HS-5 (cell line): ENCODE results near the gene OOSP2.

Experiments used
- DNase-seq: peaks from one replicate; pipeline ENCODE4 v3.0.0-alpha.2; 2012; ENCODE audit warnings: low read depth

OOSP2 gene

GRCh38 chr11:60080535-60080934, 40.3 kb downstream of the OOSP2 start:
- no peak for DNase-seq

- DNase-seq, result no peak
Observed at GRCh38 chr11:60084631-60085273, 44.5 kb downstream of the OOSP2 start.

- DNase-seq, result no peak
Observed at GRCh38 chr11:60085909-60086308, 45.7 kb downstream of the OOSP2 start.

DNA sequence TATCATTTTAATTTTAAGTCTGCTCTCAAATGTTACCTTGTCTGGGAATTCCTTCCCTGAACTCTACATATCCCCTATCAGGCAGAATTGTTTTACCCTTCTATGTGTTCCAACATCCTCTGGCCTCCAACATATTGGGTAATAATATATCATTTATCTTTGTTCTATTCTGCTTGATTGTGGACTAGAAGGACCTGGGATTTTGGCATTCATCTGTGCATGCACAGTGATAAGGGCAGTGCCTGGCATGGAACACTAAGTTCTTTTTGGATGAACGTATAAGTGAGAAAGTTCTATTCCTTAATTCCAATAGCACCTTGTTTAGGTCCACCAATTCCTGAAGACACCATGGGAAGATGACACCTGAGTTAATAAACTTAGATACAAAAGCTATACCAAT, 47.0 kb downstream of the OOSP2 start:
- DNase-seq, result no peak

- DNase-seq, result no peak
Observed at GRCh38 chr11:60088364-60088763, 48.2 kb downstream of the OOSP2 start, which contains the start of gene MS4A2. Gene MS4A2 (plus strand): TSS chr11:60088664. CDS start chr11:60088766, 102 bp downstream.

- no peak for DNase-seq
Observed at GRCh38 chr11:60095477-60096120, 55.4 kb downstream of the OOSP2 start.

- no peak for DNase-seq
Observed at GRCh38 chr11:60097189-60097588, 57.0 kb downstream of the OOSP2 start.
